Gastrocnemius medialis (tissue), 4 donors: ENCODE results near the gene SPATA21. TPM values are rescaled to one million over a fixed set of nuclear protein-coding genes. Genes with fewer than 3 reads are reported as not detected.

ENCODE experiments used
- ATAC-seq, 2 donors: fragments of 150-250 bp; one replicate each; pipeline ENCODE4 v1.9.1; 2016
- DNase-seq, 2 donors: peaks; one replicate each; pipeline ENCODE4 v3.0.0-alpha.2; 2019
- H3K27ac ChIP-seq, 4 donors: fragments of 200-600 bp; sonication (generic); 1 replicate in 1 of 4; 2 replicates in 3 of 4; pipeline ENCODE4 v1.5.1; 2016 to 2018; ENCODE audit warnings: mild to moderate bottlenecking in 2 of 4, moderate library complexity in 1 of 4
- H3K27me3 ChIP-seq, 3 donors: fragments of 200-600 bp; sonication (generic) in 2 of 3; 1 replicate in 1 of 3; 2 replicates in 2 of 3; pipeline versions ENCODE4 v1.5.1 to v1.6.0; 2016 to 2019; ENCODE audit warnings: mild to moderate bottlenecking in 1 of 3, moderate library complexity in 1 of 3
- H3K36me3 ChIP-seq, 2 donors: fragments of 200-600 bp; sonication (generic) in 1 of 2; one replicate each; pipeline ENCODE4 v1.5.1; 2017 to 2018
- H3K4me1 ChIP-seq, 2 donors: fragments of 200-600 bp; sonication (generic) in 1 of 2; one replicate each; pipeline ENCODE4 v1.5.1; 2016 to 2017; ENCODE audit warnings: mild to moderate bottlenecking in 2 of 2
- H3K4me3 ChIP-seq, 4 donors: fragments of 200-600 bp; sonication (generic) in 3 of 4; 1 replicate in 1 of 4; 2 replicates in 3 of 4; pipeline ENCODE4 v1.5.1; 2016 to 2019; ENCODE audit warnings: mild to moderate bottlenecking in 2 of 4
- H3K9me3 ChIP-seq, 3 donors: fragments of 200-600 bp; sonication (generic) in 2 of 3; 1 replicate in 1 of 3; 2 replicates in 2 of 3; pipeline ENCODE4 v1.5.1; 2016 to 2019
- CTCF ChIP-seq, 5 experiments: fragments of 450-650 bp in 3 of 5; fragments of 200-600 bp in 2 of 5; sonication (generic) in 2 of 5; IDR thresholded peaks in 4 of 5; conservative IDR thresholded peaks in 1 of 5; 1 replicate in 4 of 5; 2 replicates in 1 of 5; pipeline ENCODE4 v1.5.1; 2016 to 2019; ENCODE audit warnings: antibody characterized with exemption in 5 of 5, mild to moderate bottlenecking in 3 of 5, moderate library complexity in 3 of 5
- POLR2A ChIP-seq, 2 donors: fragments of 450-650 bp; IDR thresholded peaks; one replicate each; pipeline ENCODE4 v1.6.1; 2017; ENCODE audit warnings: antibody characterized with exemption in 2 of 2, mild to moderate bottlenecking in 2 of 2, moderate library complexity in 2 of 2
- in situ Hi-C, 4 donors: fragments of 200-750 bp; cut with MboI; loops; one replicate each; pipeline versions ENCODE4 v1.15.0 to v1.8.0; 2017; ENCODE audit warnings: low sequenced_read_pairs in 4 of 4
- intact Hi-C: fragments of 100-400 bp; cut with DNase I; formaldehyde crosslinking; loops from one replicate; pipeline ENCODE4 v1.15.1; 2023; ENCODE audit warnings: low total_unique reads
- total RNA-seq, 4 donors: library from RNA; depleted of rRNA; stranded (reverse); fragments of >200 nt; gene quantifications; one replicate each; pipeline versions ENCODE4 v1.1.0 to v1.2.3, GENCODE V29; 2016

SPATA21 gene
- total RNA-seq, 4 donors from 2014 or later, result not detected

GRCh38 chr1:16383888-16384287, 53.3 kb downstream of the SPATA21 start:
- Histone ChIP-seq H3K4me1 (peaks cover 57 to 64% of the 10 kb centered on the region in 2 donors), H3K27ac (peak overlapping the region in 3 of 4 donors; percentile 86 to 89 (median 88)), H3K9me3 (no peaks in the 10 kb centered on the region), H3K27me3 (no peaks in the 10 kb centered on the region), H3K36me3 (no peaks in the 10 kb centered on the region), H3K4me3 (no peak overlapping the region)
- in situ Hi-C loops, result no loop called here
- intact Hi-C loops, result no loop called here
- DNase-seq (no peak), ATAC-seq (no peak)
- no peak for TF ChIP-seq POLR2A (IDR thresholded peaks at IDR 0.05)
- no peak for TF ChIP-seq CTCF (IDR thresholded peaks at IDR 0.05 in 4 of 5, conservative IDR thresholded peaks at IDR 0.05 in 1 of 5)

GRCh38 chr1:16380868-16381267, 56.4 kb downstream of the SPATA21 start:
- ATAC-seq (no peak), DNase-seq (no peak)
- H3K9me3 ChIP-seq, result no peaks in the 10 kb centered on the region
- TF ChIP-seq CTCF (IDR thresholded peaks at IDR 0.05 in 4 of 5, conservative IDR thresholded peaks at IDR 0.05 in 1 of 5) (no peak), POLR2A (IDR thresholded peaks at IDR 0.05) (no peak)
- no peak overlapping the region for H3K4me3 ChIP-seq
- in situ Hi-C loops, result no loop called here
- H3K4me1 ChIP-seq, result peaks cover 58 to 64% of the 10 kb centered on the region in 2 donors
- H3K27ac ChIP-seq, result no peak overlapping the region
- intact Hi-C loops, result no loop called here
- H3K27me3 ChIP-seq, result no peaks in the 10 kb centered on the region
- H3K36me3 ChIP-seq, result no peaks in the 10 kb centered on the region

- DNase-seq (no peak), ATAC-seq (peak in 1 of 2 donors; percentile 70)
- TF ChIP-seq POLR2A (IDR thresholded peaks at IDR 0.05), result no peak
- TF ChIP-seq CTCF (IDR thresholded peaks at IDR 0.05 in 4 of 5, conservative IDR thresholded peaks at IDR 0.05 in 1 of 5), result no peak
- H3K27ac ChIP-seq, result peak overlapping the region in 3 of 4 donors; percentile 68 to 78 (median 70)
- intact Hi-C loops (no loop called here), in situ Hi-C loops (no loop called here)
- no peaks in the 10 kb centered on the region for H3K9me3 ChIP-seq
- peaks cover 60 to 64% of the 10 kb centered on the region in 2 donors for H3K4me1 ChIP-seq
- no peak overlapping the region for H3K4me3 ChIP-seq
- H3K36me3 ChIP-seq, result no peaks in the 10 kb centered on the region
- H3K27me3 ChIP-seq, result no peaks in the 10 kb centered on the region
Measured at GRCh38 chr1:16378443-16378842, 58.8 kb downstream of the SPATA21 start.

GRCh38 chr1:16376971-16377370, 60.3 kb downstream of the SPATA21 start:
- intact Hi-C loops (no loop called here), in situ Hi-C loops (no loop called here)
- Histone ChIP-seq H3K4me3 (no peak overlapping the region), H3K4me1 (peaks cover 74 to 76% of the 10 kb centered on the region in 2 donors), H3K27ac (peak overlapping the region in 3 of 4 donors; percentile 68 to 78 (median 70)), H3K9me3 (no peaks in the 10 kb centered on the region), H3K27me3 (no peaks in the 10 kb centered on the region), H3K36me3 (no peaks in the 10 kb centered on the region)
- no peak for TF ChIP-seq POLR2A (IDR thresholded peaks at IDR 0.05)
- TF ChIP-seq CTCF (IDR thresholded peaks at IDR 0.05 in 4 of 5, conservative IDR thresholded peaks at IDR 0.05 in 1 of 5), result no peak
- DNase-seq (no peak), ATAC-seq (no peak)
